Measurements from ENCODE around the gene ALPK1.
"Not testable (repeated sequence)": the region's sequence is repeated elsewhere in the genome, so short reads cannot be mapped to it uniquely, and the experiment has no call there.

The ALPK1 gene

GRCh38 chr4:112284662-112285411, 12.3 kb upstream of the ALPK1 start:
- peak; percentile 30 for DNase-seq

- peak; percentile 29 for DNase-seq
Observed at GRCh38 chr4:112287258-112287989, 9.7 kb upstream of the ALPK1 start.

GRCh38 chr4:112288455-112288854, 8.7 kb upstream of the ALPK1 start:
- DNase-seq = peak; percentile 21

- no peak for DNase-seq
Observed at GRCh38 chr4:112289407-112290253, 7.5 kb upstream of the ALPK1 start.

- DNase-seq = no peak
Observed at GRCh38 chr4:112290341-112290740, 6.8 kb upstream of the ALPK1 start.

- DNase-seq = no peak
Observed at GRCh38 chr4:112299721-112300120, 2.6 kb downstream of the ALPK1 start.

- DNase-seq = peak; percentile 55
Observed at GRCh38 chr4:112302320-112303274, 5.4 kb downstream of the ALPK1 start.

GRCh38 chr4:112305477-112305876, 8.3 kb downstream of the ALPK1 start:
- DNase-seq = not testable (repeated sequence)

- peak; percentile 12 for DNase-seq
Observed at GRCh38 chr4:112309263-112309791, 12.2 kb downstream of the ALPK1 start.

- DNase-seq = no peak
Observed at GRCh38 chr4:112311516-112311915, 14.3 kb downstream of the ALPK1 start.

- DNase-seq = no peak
Observed at GRCh38 chr4:112312610-112313239, 15.6 kb downstream of the ALPK1 start.

GRCh38 chr4:112315446-112315845, 18.3 kb downstream of the ALPK1 start:
- no peak for DNase-seq

GRCh38 chr4:112316360-112316759, 19.2 kb downstream of the ALPK1 start:
- DNase-seq = no peak

- DNase-seq = no peak
Observed at GRCh38 chr4:112318239-112319142, 21.3 kb downstream of the ALPK1 start.

- DNase-seq = peak; percentile 86
Observed at GRCh38 chr4:112321776-112322684, 24.9 kb downstream of the ALPK1 start.

GRCh38 chr4:112322866-112323265, 25.7 kb downstream of the ALPK1 start:
- no peak for DNase-seq

GRCh38 chr4:112325530-112325929, 28.4 kb downstream of the ALPK1 start:
- DNase-seq = no peak

GRCh38 chr4:112327965-112328733, 31.0 kb downstream of the ALPK1 start:
- no peak for DNase-seq
